Dermis microvascular lymphatic vessel endothelial cell (primary cell): Measurements from ENCODE around the gene FOXO1. TPM values are rescaled to one million over a fixed set of nuclear protein-coding genes. Genes with fewer than 3 reads are reported as not detected.

ENCODE experiments used
- DNase-seq, 2 donors: peaks; one replicate each; pipeline versions ENCODE4 v3.0.0 to v3.0.0-alpha.2; 2010; ENCODE audit warnings: low read depth in 2 of 2
- total RNA-seq: library from RNA; depleted of rRNA; stranded (reverse); fragments of >200 nt; gene quantifications from 2 replicates; pipeline ENCODE4 v1.2.1, GENCODE V29; 2014

Gene FOXO1
- total RNA-seq, 1 donor from 2014 or later: 16.2 TPM

DNA sequence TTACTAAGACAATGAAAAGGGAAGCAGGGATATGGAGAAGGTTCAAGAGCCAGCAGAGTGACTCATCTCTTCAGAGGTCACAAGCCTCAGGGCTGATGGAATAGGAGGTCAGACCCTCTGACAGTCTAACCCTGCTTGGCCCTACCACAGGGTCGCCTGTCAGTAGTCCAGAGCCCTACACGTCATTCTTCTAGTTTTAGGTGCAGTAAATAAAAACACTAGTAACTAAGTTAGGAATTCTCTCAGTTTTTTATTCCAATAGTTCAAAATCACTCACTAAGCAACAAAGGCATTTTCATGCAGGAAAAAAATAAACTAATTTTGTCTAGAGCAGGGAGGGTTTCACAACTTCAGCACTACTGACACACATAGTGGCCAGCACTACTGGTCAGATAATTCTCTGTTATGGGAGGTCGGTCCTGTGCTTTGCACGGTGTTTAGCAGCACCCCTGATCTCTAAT lies 27.2 kb downstream of the FOXO1 start:
- peak; percentile 73 to 85 for DNase-seq

DNA sequence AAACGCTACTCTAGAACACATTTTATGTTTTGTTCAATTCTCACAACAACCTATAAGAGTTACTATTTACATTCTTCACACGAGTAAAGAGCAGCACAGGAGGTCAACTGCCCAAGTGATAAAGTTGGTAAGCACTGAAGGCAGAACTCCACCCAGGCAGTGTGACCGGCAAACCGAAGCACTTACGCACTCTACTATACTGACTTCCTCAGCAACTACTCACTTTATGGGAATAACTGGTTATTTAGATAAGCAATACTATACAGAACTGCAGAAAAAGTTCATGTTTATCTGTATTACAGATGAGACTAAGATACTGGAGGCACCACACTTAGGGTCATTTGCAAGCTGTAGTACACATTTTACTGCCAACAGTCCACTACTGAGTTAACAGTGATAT lies 28.8 kb downstream of the FOXO1 start:
- no peak for DNase-seq

DNA sequence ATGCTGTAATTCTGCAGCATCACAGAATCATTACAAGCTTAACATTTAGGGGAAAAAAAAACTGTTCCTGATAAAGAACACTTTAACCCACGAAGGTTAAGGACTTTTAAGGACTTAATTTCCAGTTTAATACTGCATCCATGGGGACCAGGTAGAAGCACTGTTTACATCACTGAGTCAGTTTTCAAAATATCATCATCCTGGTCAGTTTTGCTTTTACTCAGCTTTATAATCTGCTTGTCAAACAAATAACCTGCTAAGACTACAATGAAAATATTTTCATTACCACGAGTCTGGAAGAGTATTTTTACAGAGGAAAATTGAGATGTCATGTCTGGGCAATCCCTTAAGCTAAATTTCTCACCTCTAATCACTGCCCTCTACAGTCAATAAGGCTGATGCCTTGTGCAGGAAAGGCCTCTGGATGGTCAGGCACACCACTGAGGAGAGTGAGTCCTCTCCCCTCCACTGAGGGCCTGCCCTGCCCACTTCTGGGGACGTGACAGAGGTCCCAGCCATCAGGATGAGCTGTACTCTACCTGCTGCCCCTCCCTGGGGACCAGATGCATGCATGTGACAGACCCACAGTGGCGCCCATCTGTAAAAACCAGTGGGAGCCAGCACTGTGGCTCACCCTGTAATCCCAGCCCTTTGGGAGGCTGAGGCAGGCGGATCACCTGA lies 31.0 kb downstream of the FOXO1 start:
- DNase-seq: no peak

GRCh38 chr13:40632915-40633314 lies 33.5 kb downstream of the FOXO1 start:
- no peak for DNase-seq

DNA sequence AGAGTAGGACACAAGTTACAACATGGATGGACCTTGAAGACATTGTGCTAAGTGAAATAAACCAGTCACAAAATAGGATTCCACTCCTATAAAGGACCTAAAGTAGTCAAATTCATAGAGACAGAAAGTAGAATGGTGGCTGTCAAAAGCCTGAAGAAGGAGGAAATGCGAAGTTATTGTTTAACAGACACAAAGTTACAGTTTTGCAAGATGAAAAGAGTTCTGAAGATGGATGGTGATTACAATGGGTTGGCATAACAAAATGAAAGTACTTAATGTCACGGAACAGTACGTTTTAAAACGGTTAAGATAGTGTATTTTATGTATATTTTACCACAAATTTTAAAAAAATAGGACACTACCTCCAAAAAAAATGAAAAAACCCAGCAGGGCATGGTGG lies 34.8 kb downstream of the FOXO1 start:
- no peak for DNase-seq

DNA sequence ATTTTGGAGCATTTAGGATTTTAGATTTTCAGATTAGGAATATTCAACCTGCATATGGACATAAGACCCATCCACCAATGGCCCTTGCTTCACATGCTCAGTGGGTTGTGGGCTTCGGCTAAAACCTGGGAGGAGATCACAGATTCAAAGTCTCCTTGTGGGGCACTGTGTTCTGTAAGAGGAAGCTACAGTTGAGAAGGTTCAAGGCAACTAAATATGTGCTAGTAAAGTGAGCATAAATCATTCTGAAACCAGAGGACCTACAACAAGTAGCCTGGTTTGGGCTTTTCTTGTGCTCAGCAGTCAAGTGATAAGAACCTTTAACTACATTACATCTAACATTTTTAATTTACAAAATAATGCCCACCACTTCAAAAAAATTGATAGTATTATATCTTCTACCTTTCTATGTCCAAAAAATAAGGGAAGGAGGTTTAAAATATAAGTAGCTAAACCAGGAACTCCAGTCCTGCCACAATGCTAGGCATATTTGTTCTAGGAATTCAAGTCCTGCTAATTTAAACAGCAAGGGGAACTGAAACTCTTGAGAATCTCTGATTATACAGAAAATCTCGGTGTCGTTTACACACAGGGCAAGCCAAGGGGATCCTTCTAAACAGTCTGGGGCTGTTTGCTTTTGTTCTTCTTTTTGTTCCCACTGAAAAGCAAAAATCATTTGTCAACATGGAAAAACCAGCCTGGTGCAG lies 36.6 kb downstream of the FOXO1 start:
- no peak for DNase-seq

DNA sequence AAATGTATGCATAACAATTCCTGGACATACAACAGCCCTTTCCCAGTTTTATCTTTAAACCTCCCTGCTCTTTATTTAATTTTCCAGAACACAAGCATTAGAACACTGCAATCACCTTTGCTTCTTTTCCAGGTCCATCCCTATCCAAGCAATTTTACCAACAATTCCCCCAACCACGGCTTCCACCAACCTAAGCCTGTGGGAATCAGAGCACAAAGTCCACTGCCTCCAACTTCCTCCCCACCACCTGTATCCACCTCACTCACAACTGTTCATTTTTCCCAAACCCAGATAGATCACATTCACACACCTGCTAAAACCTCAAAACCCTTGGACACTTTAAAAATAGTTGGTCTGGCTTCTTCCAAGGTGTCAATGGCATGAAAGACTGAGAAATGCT lies 39.5 kb downstream of the FOXO1 start:
- DNase-seq: no peak

DNA sequence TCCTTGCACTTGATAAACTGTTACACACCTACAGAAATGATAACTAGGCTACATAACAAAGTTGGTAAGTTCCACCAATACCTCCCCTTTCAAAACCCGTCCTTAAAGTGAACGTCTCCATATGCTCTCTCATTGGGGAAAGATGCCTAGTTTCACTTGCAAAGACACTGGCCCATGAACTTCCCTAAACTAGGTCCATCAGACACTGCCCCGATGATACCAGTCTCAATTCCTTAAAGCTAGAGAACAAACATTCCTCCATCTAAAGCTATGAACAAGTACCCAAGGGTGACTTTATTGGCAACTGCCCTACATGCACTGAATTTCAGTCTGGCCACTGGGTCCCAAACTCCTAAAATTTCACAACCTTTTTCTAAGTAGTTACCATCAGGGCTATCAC lies 39.9 kb downstream of the FOXO1 start:
- no peak for DNase-seq

DNA sequence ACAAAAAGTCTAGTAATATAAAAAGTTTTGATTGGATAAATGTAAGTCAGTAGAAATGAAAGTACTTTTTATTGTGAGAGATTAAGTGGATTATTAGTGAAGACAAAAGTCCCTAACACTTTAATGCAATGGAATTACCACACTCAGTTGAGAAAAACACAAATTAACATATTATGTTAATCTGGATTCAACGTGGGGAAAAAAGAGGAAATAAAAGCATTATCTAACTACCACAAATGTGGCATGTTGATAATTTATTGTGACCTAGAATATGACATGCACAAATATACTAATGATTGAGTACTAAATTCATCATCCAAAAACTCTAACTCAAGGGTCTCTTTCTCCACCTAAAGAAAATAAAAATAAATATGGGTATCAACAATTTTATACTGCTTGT lies 41.5 kb downstream of the FOXO1 start:
- no peak for DNase-seq

DNA sequence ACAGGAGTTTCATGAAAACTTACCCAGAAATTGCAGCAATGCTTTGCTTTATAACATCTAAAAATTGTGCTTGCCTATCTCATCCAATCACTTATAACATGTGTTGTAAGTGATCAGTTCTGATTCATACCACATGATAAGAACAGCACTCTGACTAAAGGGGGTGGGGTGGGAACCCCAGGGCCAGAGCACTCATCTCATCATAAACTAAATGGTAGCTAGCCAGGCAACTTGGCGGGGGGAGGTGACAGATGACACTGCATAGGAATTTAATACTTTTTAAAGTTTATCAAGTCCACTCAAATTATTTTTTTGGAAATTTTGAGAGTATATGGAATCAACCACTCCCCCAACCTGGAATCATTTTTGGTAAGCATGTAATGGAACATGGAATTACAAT lies 42.1 kb downstream of the FOXO1 start:
- peak in 1 of 2 donors; percentile 31 for DNase-seq

- no peak for DNase-seq
These were observed 43.7 kb downstream of the FOXO1 start for GRCh38 chr13:40622761-40623160.

DNA sequence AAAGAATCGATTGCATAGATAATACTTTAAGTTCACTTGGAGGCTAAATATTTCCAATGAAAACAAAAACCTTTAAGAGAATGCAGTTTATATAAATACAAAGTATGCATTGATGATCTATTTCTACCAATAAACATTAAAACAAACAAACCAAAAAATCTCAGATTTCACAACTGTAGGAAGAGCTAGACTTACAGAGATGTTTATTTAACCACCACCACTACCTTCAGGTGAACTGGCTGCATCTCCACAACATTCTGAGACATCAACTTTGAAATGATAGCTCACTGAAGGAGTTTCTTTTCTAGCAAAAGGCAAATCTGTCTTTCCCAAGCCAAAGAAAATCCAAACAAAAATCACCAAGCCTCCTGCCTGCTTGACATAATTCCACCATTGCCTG lies 44.2 kb downstream of the FOXO1 start:
- no peak for DNase-seq

DNA sequence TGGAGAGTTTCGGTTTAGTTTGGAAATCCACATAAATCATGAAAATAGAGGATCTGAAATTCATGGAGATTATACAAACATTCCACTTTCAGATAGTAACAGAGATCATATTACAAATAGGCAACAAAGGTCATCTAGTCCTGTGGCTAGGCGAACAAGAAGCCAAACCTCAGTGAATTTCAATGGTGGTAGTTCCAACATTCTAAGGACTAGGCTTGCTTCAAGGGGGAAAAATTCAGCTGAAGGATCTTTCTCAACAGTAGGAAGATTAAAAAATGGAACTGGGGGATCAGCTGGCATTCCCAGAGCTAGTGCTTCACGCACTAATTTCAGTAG lies 47.0 kb downstream of the FOXO1 start:
- no peak for DNase-seq

DNA sequence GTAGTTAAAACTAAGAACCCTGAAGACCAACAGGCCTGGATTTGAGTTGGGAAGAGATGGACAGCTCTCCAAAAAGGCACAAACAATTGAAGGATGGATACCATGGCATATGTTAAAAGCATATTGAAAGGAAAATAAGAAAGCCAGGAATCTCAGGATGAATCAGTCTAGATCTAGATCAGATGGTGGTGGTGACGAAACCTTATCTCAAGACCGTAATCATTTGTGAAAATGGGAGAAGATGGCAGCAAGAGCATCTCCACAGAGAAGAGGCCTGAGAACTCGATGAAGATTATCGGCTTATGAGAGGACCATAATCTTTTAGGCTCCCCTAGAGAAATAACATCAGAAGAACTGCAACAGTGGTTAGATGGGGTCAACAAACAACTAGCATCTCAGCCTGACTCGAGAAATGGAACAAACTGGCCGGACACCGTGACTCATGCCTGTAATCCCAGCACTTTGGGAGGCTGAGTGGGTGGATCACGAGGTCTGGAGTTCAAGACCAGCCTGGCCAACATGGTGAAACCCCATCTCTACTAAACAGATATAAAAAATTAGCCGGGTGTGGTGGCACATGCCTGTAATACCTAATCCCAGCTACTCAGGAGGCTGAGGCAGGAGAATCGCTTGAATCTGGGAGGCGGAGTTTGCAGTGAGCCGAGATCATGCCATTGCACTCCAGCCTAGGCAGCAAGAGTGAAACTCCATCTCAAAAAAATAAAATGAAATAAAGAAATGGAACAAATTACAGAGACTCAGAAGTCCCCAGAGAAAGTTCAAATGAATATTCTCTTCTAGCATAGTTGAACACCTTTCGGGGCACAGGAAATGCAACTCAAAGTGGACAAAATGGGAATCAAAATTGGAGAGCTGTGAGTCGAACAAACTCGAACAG lies 47.6 kb downstream of the FOXO1 start:
- no peak for DNase-seq

GRCh38 chr13:40617801-40618356 lies 48.6 kb downstream of the FOXO1 start:
- DNase-seq: no peak

- peak in 1 of 2 donors; percentile 34 for DNase-seq
These were observed 50.8 kb downstream of the FOXO1 start for GRCh38 chr13:40615619-40616018.

- no peak for DNase-seq
These were observed 52.5 kb downstream of the FOXO1 start for GRCh38 chr13:40613914-40614313.

GRCh38 chr13:40613192-40613818 lies 53.1 kb downstream of the FOXO1 start:
- DNase-seq: peak; percentile 74 to 85

DNA sequence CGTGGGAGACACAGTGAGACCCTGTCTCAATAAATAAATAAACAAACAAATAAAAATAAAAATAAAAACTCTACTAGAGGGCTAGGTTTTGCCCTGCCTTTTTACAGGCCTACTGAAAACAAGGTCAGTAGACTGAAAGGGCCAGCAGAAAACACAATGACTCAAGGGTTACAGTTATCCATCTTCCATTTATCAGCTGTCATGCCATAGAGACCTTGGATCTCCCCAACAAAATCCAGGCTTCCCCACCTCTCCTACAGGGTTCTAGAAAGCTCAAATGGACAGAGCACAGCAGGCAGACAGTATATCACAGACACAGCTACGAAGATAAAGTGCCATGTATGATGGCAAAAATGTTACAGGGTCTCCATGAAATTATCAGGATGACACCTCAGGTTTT lies 54.4 kb downstream of the FOXO1 start:
- no peak for DNase-seq

- no peak for DNase-seq
These were observed 54.8 kb downstream of the FOXO1 start for GRCh38 chr13:40611635-40612034.

- peak; percentile 82 to 87 for DNase-seq
These were observed 55.4 kb downstream of the FOXO1 start for GRCh38 chr13:40611004-40611403.
